SKM-1 treated with dmso at 0.1 percent for 144 hours (cell line): Measurements from ENCODE around the gene ARID1B.

Experiments used
- DNase-seq: peaks from one replicate; lab custom pipeline; 2025; ENCODE audit not compliant: unreplicated experiment; lab: John Stamatoyannopoulos, UW

The ARID1B gene

GRCh38 chr6:156901309-156902019 is 124.3 kb downstream of the ARID1B start:
- DNase-seq, result no peak

GRCh38 chr6:156902782-156903181 is 125.6 kb downstream of the ARID1B start:
- DNase-seq, result no peak

- DNase-seq, result no peak
Measured at GRCh38 chr6:156904176-156904967, 127.2 kb downstream of the ARID1B start.

GRCh38 chr6:156905801-156906200 is 128.6 kb downstream of the ARID1B start:
- no peak for DNase-seq

GRCh38 chr6:156906451-156906850 is 129.3 kb downstream of the ARID1B start:
- DNase-seq, result no peak

GRCh38 chr6:156909212-156910010 is 132.2 kb downstream of the ARID1B start:
- DNase-seq, result no peak

- no peak for DNase-seq
Measured at GRCh38 chr6:156910011-156910334, 132.8 kb downstream of the ARID1B start.

GRCh38 chr6:156910938-156911337 is 133.8 kb downstream of the ARID1B start:
- no peak for DNase-seq

- DNase-seq, result no peak
Measured at GRCh38 chr6:156911581-156911980, 134.4 kb downstream of the ARID1B start.

GRCh38 chr6:156912431-156912830 is 135.3 kb downstream of the ARID1B start:
- DNase-seq, result no peak

- no peak for DNase-seq
Measured at GRCh38 chr6:156914181-156914580, 137.0 kb downstream of the ARID1B start.

- no peak for DNase-seq
Measured at GRCh38 chr6:156916130-156916801, 139.1 kb downstream of the ARID1B start.

- DNase-seq, result no peak
Measured at GRCh38 chr6:156917213-156917612, 140.0 kb downstream of the ARID1B start.

- no peak for DNase-seq
Measured at GRCh38 chr6:156918647-156919046, 141.5 kb downstream of the ARID1B start.

- DNase-seq, result no peak
Measured at GRCh38 chr6:156919370-156919769, 142.2 kb downstream of the ARID1B start.

GRCh38 chr6:156919814-156920369 is 142.7 kb downstream of the ARID1B start:
- DNase-seq, result no peak

- no peak for DNase-seq
Measured at GRCh38 chr6:156924246-156924645, 147.1 kb downstream of the ARID1B start.

GRCh38 chr6:156925026-156925425 is 147.8 kb downstream of the ARID1B start:
- DNase-seq, result no peak

GRCh38 chr6:156925718-156926607 is 148.8 kb downstream of the ARID1B start:
- no peak for DNase-seq

- no peak for DNase-seq
Measured at GRCh38 chr6:156928126-156928525, 150.9 kb downstream of the ARID1B start.
